Memory B cell (primary cell): ENCODE results near the gene SLC9A9.

Experiments
- ATAC-seq: fragments of 150-1000 bp; cut with Tn5 transposase; 2 replicates; pipeline ENCODE4 v1.10.0; 2021; ENCODE audit warnings: low read depth, mild to moderate bottlenecking, moderate library complexity
- DNase-seq, 2 donors: peaks; one replicate each; pipeline ENCODE4 v3.0.0; 2022; ENCODE audit warnings: low spot score in 2 of 2
- H3K27ac Mint-ChIP-seq: one replicate; pipeline ENCODE4 v1.8.0; 2022; ENCODE audit warnings: mild to moderate bottlenecking, moderate library complexity, mixed read lengths
- H3K27me3 Mint-ChIP-seq: one replicate; pipeline ENCODE4 v1.8.0; 2022; ENCODE audit warnings: mixed read lengths
- H3K36me3 Mint-ChIP-seq: one replicate; pipeline ENCODE4 v1.8.0; 2022; ENCODE audit warnings: mild to moderate bottlenecking, mixed read lengths
- H3K4me1 Mint-ChIP-seq: one replicate; pipeline ENCODE4 v1.8.0; 2022; ENCODE audit warnings: mixed read lengths
- H3K4me3 Mint-ChIP-seq: one replicate; pipeline ENCODE4 v1.8.0; 2022; ENCODE audit warnings: mild to moderate bottlenecking, moderate library complexity, mixed read lengths
- H3K9me3 Mint-ChIP-seq: one replicate; pipeline ENCODE4 v1.8.0; 2022; ENCODE audit warnings: mixed read lengths

Gene SLC9A9

GRCh38 chr3:143216709-143217182 is 631.5 kb downstream of the SLC9A9 start:
- H3K9me3 Mint-ChIP-seq, result no peaks in the 10 kb centered on the region
- H3K36me3 Mint-ChIP-seq, result no peaks in the 10 kb centered on the region
- H3K4me3 Mint-ChIP-seq, result no peak overlapping the region
- ATAC-seq (no peak), DNase-seq (no peak)
- H3K4me1 Mint-ChIP-seq, result peaks cover 18% of the 10 kb centered on the region
- no peak overlapping the region for H3K27ac Mint-ChIP-seq
- H3K27me3 Mint-ChIP-seq, result no peaks in the 10 kb centered on the region
